ENCODE data around the gene DYRK1A.

DYRK1A gene

GRCh38 chr21:37365517-37366481, 774 bp upstream of the DYRK1A start:
- DNase-seq (ENCODE audit: low spot score): peak; percentile 62

GRCh38 chr21:37367336-37367702, 746 bp downstream of the DYRK1A start:
- no peak for DNase-seq (ENCODE audit: low spot score)

DNA sequence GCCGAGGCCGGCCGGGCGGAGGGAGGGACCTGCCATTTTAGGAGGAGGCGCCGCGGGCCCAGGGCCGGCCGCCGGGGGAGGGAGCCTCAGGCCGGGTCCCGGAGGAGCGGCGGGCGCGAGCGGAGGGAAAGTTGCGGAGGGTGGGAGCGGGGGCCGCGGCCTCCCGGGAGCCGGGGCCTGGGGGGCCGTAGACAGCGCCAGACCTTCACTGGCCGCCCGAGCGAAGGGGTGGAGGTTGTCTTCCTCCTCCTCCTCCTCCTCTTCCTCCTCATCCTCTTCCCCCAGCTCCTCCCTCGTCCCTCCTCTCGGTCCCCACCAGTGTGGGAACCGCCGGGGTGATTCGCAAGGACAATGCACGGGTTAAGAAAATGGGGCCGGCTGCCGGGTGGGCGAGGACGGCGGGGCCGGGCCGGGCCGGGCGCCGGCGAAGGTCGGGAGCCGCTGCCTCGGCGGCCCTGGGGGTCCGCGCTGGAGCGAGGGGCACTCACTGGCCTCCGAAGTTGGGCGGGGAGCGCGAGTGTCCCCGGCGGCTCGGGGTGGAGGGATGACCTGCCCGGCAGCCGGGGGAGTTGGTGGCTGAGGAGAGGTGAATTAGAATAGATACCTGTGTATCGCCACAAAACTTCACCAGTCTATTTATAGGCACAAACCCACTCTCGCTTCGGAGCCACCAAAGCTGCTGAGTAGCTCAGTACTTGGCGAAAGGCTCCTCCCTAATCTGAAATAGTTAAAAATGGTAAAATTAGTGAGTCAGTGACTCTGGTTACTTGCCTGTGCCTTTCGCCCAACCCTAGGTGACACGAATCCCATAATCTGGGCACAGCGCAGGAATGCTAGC, 1.3 kb downstream of the DYRK1A start:
- no peak for DNase-seq (ENCODE audit: low spot score)

DNA sequence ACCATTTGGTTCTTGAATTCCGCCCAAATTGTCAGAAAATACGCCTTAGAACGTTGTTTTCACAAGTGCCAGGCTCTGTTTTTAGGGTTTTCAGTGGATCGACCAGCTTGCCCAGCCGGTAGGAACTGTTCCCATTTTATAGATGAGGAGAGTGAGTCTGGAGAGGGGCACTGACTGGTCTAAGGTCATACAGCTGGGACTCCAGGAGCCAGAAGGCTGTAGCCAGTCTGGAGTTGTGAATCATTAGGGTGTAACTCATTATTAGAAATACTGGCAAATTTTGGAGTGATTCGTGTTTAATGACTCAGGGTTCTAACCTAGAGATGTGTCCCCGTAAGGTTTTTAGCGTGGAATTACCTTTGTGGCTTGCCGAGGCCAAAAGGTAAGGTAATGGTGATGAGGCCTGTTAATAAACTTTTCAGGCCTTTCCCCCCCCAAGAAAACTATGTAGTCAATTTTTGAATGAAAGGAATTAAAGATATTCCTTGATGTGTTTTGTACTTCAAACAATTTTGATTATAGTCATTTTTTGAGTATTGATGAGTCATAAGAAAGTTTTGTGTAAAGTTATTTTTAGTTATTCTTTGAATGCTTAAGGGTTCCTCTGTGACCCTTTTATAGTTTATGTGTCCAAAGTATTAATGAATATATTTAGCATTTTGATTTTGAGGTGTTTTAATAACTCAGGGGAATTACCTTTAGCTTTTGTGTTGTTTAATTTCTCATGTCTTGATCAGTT, 2.1 kb downstream of the DYRK1A start:
- DNase-seq (ENCODE audit: low spot score): no peak

GRCh38 chr21:37369307-37369854, 2.8 kb downstream of the DYRK1A start:
- no peak for DNase-seq (ENCODE audit: low spot score)

- no peak for DNase-seq (ENCODE audit: low spot score)
Observed at GRCh38 chr21:37370152-37371040, 3.8 kb downstream of the DYRK1A start.

- DNase-seq (ENCODE audit: low spot score): no peak
Observed at GRCh38 chr21:37371041-37371397, 4.4 kb downstream of the DYRK1A start.

- DNase-seq (ENCODE audit: low spot score): no peak
Observed at GRCh38 chr21:37372127-37372731, 5.7 kb downstream of the DYRK1A start.

DNA sequence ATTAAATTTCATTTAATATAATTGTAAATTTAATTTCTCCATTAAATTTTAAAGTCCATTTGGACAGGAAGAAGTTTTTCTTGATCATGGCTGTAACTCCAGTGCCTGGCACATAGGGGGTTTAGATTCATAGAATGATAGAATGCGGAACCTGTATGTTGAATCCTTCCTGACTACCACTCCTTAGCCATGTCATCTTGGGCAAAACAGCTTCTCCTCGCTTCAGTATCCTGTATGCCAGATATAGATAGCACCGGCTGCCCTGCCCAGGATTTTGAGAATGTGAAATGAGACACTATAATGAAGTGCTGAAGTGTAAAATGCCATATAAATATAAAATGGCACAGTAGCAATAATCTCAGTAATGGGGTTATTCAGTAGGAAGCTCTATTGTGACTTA, 6.4 kb downstream of the DYRK1A start:
- no peak for DNase-seq (ENCODE audit: low spot score)

GRCh38 chr21:37373539-37373938, 7.0 kb downstream of the DYRK1A start:
- no peak for DNase-seq (ENCODE audit: low spot score)

GRCh38 chr21:37374027-37374426, 7.5 kb downstream of the DYRK1A start:
- no peak for DNase-seq (ENCODE audit: low spot score)

- no peak for DNase-seq (ENCODE audit: low spot score)
Observed at GRCh38 chr21:37375866-37376574, 9.4 kb downstream of the DYRK1A start.

DNA sequence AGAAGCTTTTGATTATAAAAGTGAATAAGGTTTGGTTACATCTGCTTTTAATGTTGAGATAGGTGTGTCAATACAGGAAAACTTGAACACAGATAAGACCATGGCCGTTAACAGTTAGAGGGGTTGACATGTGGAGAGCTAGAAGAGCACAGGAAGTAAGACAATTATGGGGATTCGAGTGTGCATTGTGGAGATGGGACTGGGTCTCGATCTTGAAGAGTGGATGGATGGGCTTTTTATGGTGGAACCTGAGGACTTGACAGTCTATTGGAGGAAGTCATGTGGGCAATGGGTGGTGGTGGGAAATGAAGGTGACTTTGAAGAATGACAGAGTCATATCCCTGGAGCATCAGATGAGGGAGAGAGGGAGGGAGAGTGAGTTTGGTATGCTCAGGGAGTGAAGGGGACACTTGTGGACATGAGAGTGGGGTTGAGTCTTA, 12.1 kb downstream of the DYRK1A start:
- no peak for DNase-seq (ENCODE audit: low spot score)

DNA sequence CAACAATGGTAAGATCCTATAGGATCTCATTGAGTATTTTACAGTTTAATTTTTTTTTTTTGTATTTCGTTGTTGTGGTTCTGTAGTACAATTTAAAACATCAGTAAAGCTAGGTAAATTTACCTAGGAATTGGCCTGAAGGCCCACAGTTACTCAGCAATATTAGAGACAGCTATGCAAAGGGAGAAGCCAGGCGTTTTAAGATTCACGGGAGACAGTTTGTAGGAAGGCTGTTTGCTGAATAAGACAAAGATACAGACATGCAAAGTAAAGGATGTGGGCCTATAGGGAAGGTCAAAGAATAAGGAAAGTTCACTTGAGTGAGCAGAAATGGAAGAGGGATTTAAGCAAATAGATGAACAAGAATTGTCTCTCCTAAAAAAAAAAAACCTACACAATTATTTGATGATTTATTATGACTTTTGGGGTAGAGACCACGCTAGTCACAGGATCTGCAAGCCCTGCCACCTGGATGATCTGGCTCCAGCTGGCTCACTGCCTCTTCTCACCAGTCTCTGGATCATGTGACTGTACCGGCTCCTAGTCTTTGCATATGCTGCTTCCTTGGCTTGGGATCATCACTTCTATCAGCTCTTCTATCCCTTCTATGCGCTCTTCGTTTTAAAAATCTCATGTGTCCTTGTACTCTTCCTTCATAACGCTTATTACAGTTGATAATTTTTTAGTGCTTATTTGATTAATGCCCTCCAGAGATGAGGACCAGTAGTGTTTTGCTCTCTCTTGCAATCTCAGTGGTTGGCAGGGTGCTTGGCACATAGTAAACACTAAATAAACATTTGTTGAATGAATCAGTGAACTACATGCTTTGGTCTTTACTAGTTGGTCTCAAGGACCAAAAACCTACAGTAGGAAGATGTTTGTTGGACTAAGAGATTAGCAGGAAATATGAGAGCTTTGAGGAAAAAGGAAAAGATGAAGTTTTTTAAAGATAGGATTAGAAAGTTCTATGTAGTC, 14.1 kb downstream of the DYRK1A start:
- DNase-seq (ENCODE audit: low spot score): no peak

GRCh38 chr21:37381883-37382585, 15.5 kb downstream of the DYRK1A start:
- no peak for DNase-seq (ENCODE audit: low spot score)

- no peak for DNase-seq (ENCODE audit: low spot score)
Observed at GRCh38 chr21:37383086-37383485, 16.5 kb downstream of the DYRK1A start.

DNA sequence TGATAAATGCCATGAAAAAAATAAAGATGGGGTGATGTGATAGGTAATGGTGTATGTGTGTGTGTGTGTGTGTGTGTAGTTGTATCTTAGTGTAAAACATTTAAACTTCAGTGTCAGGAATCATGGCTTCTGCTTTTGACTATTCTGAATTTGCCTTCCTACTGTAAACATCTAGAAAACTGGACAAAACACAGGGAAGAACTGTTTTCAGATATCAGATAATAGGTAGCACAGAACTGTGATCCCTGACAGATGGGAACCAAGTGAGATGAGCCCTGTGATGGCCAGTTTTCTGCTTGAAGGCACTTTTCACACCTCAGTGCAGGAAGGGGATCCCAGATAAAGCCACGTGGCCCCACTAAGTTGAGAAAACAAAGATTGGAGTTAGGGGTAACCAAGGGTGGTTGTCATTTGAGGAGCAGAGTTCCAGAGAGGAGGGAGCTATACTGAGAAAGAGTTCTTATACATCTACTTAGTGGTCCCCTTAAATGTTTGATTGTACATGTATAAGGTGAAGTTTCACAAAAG, 17.3 kb downstream of the DYRK1A start:
- DNase-seq (ENCODE audit: low spot score): no peak

GRCh38 chr21:37384416-37384815, 17.8 kb downstream of the DYRK1A start:
- no peak for DNase-seq (ENCODE audit: low spot score)

Data from globus pallidus (tissue), 1 donor.